ENCODE data around the gene NAT10.

NAT10 gene

DNA sequence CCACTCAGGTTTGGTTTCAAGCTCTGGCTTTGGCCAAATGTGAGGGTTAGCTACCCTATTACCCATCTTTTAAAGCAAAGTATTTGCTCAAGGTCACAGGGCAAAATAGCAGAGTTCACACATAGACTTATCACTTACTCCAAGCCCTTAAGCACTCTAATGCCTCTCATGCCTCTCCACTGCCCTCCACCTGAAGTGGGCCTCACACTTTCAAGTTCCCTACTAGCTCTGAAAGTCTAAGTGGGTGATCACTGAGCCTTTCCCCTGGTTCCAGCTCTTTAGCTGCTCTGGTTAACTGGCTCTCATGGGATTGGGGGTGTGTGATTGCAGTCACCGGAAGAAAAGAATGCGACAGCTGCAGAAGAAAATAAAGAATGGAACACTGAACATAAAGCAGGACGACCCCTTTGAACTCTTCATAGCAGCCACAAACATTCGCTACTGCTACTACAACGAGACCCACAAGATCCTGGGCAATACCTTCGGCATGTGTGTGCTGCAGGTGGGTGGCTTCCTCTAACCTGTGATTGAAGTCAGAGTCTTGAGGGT lies 6.4 kb downstream of the NAT10 start:
- no peak for DNase-seq (ENCODE audit: low spot score)

- DNase-seq (ENCODE audit: low spot score), result no peak
These were observed 8.6 kb downstream of the NAT10 start for GRCh38 chr11:34114014-34114413.

- no peak for DNase-seq (ENCODE audit: low spot score)
These were observed 9.0 kb downstream of the NAT10 start for GRCh38 chr11:34114471-34114870.

DNA sequence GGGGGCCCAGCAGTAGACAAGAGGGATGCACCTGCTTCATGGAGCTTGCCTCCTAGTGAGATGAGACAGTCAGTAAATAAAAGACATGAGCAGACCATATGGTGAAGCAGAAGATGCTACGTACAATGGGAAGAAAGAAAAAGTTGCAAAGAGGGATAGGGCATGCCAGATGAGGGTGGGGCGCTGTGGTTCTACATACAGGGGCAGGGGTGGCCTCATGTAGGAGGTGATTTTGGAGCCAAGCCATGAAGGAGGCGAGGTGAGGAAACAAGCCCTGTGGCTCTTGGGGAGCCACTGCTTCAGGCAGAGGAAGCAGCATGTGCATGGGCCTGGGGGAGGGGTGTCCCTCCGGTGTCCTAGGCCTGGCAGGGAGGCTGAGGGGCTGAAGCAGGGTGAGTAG lies 15.2 kb downstream of the NAT10 start:
- no peak for DNase-seq (ENCODE audit: low spot score)

- DNase-seq (ENCODE audit: low spot score), result no peak
These were observed 19.6 kb downstream of the NAT10 start for GRCh38 chr11:34124885-34125668.

- DNase-seq (ENCODE audit: low spot score), result no peak
These were observed 21.8 kb downstream of the NAT10 start for GRCh38 chr11:34126959-34127848.

DNA sequence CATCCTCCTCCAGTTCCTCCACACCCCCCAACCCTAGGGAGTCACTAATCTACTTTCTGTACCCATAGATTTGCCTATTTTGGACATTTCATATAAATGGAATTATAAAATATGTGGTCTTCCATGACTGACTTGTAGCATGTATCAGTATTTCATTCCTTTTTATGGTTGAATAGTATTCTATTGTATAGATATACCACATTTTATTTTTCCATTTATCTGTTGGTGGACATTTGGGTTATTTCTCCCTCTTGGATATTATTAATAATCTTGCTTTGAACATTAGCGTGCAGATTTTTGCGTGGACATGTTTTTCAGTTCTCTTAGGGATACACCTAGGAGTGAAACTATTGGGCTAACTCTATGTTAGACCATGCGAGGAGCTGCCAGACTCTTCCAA lies 23.4 kb downstream of the NAT10 start:
- no peak for DNase-seq (ENCODE audit: low spot score)

- no peak for DNase-seq (ENCODE audit: low spot score)
These were observed 27.0 kb downstream of the NAT10 start for GRCh38 chr11:34132261-34132965.

DNA sequence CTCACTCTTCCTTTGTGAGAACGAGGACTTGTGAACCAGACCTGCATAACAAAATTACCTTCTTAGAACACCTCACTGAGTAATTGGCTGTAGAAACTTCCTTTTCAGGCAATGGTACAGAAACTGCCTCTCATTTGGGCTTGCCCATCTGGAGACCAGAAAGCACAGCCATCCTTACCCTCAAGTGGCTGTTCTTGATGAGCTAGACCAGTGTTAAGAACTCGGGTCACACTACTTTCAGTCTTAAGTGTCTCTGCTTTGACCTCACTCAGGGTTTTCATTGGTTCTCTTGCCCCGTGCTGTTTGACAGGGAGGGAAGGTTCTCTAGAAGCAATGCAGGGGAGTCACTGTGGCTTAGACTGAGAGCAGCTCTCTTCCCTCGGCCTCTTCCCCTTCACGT lies 29.3 kb downstream of the NAT10 start:
- DNase-seq (ENCODE audit: low spot score), result no peak

- no peak for DNase-seq (ENCODE audit: low spot score)
These were observed 30.0 kb downstream of the NAT10 start for GRCh38 chr11:34135439-34135838.

- no peak for DNase-seq (ENCODE audit: low spot score)
These were observed 31.0 kb downstream of the NAT10 start for GRCh38 chr11:34136420-34136819.

DNA sequence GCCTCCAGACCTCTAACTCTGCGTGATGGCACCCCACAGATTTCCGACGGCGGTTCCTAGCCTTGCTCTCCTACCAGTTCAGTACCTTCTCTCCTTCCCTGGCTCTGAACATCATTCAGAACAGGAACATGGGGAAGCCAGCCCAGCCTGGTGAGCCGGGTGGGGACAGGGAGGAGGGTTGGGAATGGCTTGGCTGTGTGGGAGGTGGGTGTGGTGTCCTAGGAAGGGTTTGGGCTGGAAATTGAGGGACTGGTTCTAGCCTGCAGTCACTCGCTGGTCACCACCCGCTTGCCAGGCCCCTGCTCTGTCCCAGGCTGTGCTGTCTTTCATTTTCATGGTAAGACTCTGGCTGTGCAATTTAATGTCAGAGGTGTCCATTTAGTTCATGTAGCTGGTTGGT lies 33.9 kb downstream of the NAT10 start:
- no peak for DNase-seq (ENCODE audit: low spot score)

- no peak for DNase-seq (ENCODE audit: low spot score)
These were observed 34.7 kb downstream of the NAT10 start for GRCh38 chr11:34140149-34140548.

- DNase-seq (ENCODE audit: low spot score), result no peak
These were observed 37.6 kb downstream of the NAT10 start for GRCh38 chr11:34143048-34143447.

DNA sequence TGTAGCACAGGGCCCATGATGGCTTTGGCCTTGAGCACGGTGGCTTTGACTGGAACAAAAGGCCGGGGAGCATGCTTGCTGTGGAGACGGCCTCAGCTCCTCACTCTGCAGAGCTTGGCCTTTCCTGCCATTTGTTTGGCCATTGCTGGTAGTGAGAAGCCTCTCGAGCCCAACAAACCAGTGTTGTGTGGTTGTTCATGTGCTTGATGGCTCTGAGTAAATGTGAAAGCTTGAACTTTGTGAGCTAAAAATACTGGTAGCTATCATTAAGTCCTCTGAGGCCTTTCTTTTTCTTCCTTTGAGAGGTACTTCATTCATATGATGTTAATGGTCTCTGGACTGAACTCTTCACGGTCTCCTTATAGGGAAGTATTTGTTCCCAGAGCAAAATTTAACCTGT lies 39.6 kb downstream of the NAT10 start:
- no peak for DNase-seq (ENCODE audit: low spot score)

DNA sequence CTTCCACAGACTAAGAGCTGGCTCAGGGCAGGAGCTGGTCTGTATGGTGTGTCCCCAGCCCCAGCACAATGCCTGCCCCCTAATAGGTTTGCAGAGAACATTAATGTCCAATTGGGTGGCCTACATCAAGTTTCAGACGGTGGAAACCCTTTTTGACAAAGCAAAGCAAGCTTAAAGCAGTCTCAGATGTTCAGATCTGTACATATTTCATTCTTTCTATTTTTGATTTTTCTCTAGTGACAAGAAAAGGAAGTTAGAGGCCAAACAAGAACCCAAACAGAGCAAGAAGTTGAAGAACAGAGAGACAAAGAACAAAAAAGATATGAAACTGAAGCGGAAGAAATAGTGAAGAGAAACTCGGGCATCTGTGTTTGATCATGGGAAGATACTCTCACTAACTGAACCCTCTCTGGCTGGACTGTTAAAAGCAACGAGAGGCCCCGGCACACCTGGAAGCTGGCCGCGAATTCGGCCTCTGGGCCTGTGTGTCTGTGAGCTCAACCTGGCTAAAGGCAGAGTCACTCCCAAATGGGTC lies 40.5 kb downstream of the NAT10 start:
- DNase-seq (ENCODE audit: low spot score), result no peak

GRCh38 chr11:34146411-34146810 lies 41.0 kb downstream of the NAT10 start:
- no peak for DNase-seq (ENCODE audit: low spot score)

- no peak for DNase-seq (ENCODE audit: low spot score)
These were observed 41.4 kb downstream of the NAT10 start for GRCh38 chr11:34146866-34147265.

- DNase-seq (ENCODE audit: low spot score), result no peak
These were observed 42.2 kb downstream of the NAT10 start for GRCh38 chr11:34147581-34147980.

GRCh38 chr11:34148504-34149165 lies 43.2 kb downstream of the NAT10 start:
- DNase-seq (ENCODE audit: low spot score), result no peak

GRCh38 chr11:34149274-34149673 lies 43.8 kb downstream of the NAT10 start:
- no peak for DNase-seq (ENCODE audit: low spot score)

DNA sequence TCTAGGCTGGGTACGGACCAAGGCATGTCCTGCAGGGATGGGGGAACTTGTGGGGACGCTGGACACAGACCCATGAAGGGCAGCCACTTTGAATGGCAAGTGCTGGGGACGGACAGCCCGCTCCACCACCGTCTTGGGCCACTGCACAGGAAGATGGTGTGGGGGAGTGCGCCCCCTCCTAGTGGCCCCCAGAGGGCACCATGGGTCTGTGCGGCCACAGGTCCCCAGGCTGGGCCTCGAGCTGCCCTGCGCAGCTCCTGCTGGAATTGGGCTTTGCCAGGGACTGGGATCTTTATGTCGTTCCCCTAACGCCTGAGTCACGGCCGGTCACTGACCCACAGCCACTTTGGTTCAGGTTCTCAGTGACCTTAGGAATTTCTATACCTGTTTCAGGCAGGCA lies 44.4 kb downstream of the NAT10 start:
- DNase-seq (ENCODE audit: low spot score), result no peak
